OCI-LY1 (cell line): Measurements from ENCODE around the gene KLHL1.

ENCODE experiments used
- H2AFZ ChIP-seq: fragments of 200-600 bp; sonication (generic), shearing (Covaris generic); 2 replicates; pipeline ENCODE4 v1.6.0; 2014; ENCODE audit warnings: antibody characterized with exemption, mild to moderate bottlenecking, low read length
- H3F3A ChIP-seq: fragments of 200-600 bp; sonication (generic), shearing (Covaris generic); 2 replicates; pipeline ENCODE4 v1.6.0; 2014; ENCODE audit warnings: mild to moderate bottlenecking, antibody characterized with exemption, low read length, moderate library complexity; ENCODE audit not compliant: insufficient read depth
- H3K27ac ChIP-seq: fragments of 200-600 bp; sonication (generic); 2 replicates; pipeline ENCODE4 v1.5.1; 2014; ENCODE audit warnings: low read length, mixed run types, mild to moderate bottlenecking, low read depth; ENCODE audit not compliant: poor library complexity, severe bottlenecking
- H3K27me3 ChIP-seq: fragments of 200-600 bp; sonication (generic); 2 replicates; pipeline ENCODE4 v1.6.0; 2014; ENCODE audit warnings: antibody characterized with exemption, mild to moderate bottlenecking, low read length, moderate library complexity; ENCODE audit not compliant: insufficient read depth
- H3K36me3 ChIP-seq: fragments of 200-600 bp; sonication (generic); 2 replicates; pipeline ENCODE4 v1.6.1; 2014; ENCODE audit warnings: mild to moderate bottlenecking, antibody characterized with exemption, low read length, moderate library complexity, mixed read lengths; ENCODE audit not compliant: insufficient read depth
- H3K4me1 ChIP-seq: fragments of 200-600 bp; sonication (generic); 2 replicates; pipeline ENCODE4 v1.5.1; 2014; ENCODE audit warnings: mild to moderate bottlenecking, low read length, moderate library complexity; ENCODE audit not compliant: insufficient read depth, severe bottlenecking
- H3K4me2 ChIP-seq: fragments of 200-600 bp; sonication (generic), shearing (Covaris generic); 2 replicates; pipeline ENCODE4 v1.6.1; 2014; ENCODE audit warnings: low read length
- H3K4me3 ChIP-seq: fragments of 200-600 bp; sonication (generic); 2 replicates; pipeline ENCODE4 v1.5.1; 2014; ENCODE audit warnings: low read length, low read depth, mild to moderate bottlenecking, mixed read lengths; ENCODE audit not compliant: poor library complexity, severe bottlenecking
- H3K79me2 ChIP-seq: fragments of 200-600 bp; shearing (Covaris generic); 2 replicates; pipeline ENCODE4 v1.6.1; 2016; ENCODE audit warnings: mixed run types, low read length, mixed read lengths; ENCODE audit not compliant: insufficient read depth
- H3K9ac ChIP-seq: fragments of 200-600 bp; sonication (generic), shearing (Covaris generic); 2 replicates; pipeline ENCODE4 v1.6.1; 2014; ENCODE audit warnings: mild to moderate bottlenecking, low read length, mixed read lengths
- H3K9me2 ChIP-seq: fragments of 200-600 bp; sonication (generic), shearing (Covaris generic); 2 replicates; pipeline ENCODE4 v1.6.1; 2014; ENCODE audit warnings: low read depth, mild to moderate bottlenecking, low read length, mixed read lengths
- H3K9me3 ChIP-seq: fragments of 200-600 bp; shearing (Covaris generic); 2 replicates; pipeline ENCODE4 v1.6.1; 2014; ENCODE audit warnings: low read length, mixed read lengths
- H4K20me1 ChIP-seq: fragments of 200-600 bp; sonication (generic), shearing (Covaris generic); 2 replicates; pipeline ENCODE4 v1.6.0; 2016; ENCODE audit warnings: mild to moderate bottlenecking, low read length; ENCODE audit not compliant: insufficient read depth
- EZH2 ChIP-seq: fragments of 200-600 bp; sonication (generic), shearing (Covaris generic); IDR thresholded peaks from 2 replicates; pipeline ENCODE4 v1.8.0; 2017; ENCODE audit warnings: borderline replicate concordance, mixed run types, mild to moderate bottlenecking, antibody characterized with exemption, low read length, moderate library complexity, mixed read lengths
- TF ChIP-seq, protein P1 (sequence below): fragments of 200-600 bp; sonication (generic), shearing (Covaris generic); IDR thresholded peaks from 2 replicates; pipeline ENCODE4 v1.5.1; 2017; ENCODE audit warnings: mild to moderate bottlenecking, antibody characterized with exemption, low read length, moderate library complexity, mixed read lengths

KLHL1 gene

DNA sequence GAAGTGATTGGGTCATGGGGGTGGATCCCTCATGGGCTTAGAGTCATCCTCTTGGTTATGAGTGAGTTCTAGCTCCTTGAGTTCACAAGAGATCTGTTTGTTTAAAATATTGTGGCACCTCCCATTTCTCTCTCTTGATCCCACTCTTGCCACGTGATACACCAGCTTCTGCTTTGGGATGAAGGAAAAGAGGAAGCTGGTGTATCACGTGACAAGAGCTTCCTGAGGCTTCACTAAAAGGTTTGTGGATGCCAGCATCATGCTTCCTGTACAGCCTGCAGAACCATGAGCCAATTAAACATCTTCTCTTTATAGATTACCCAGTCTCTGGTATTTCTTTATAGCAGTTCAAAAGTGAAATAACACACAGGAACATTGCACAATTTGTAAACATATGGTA, 353.2 kb downstream of the KLHL1 start:
- no peak overlapping the region for H2AFZ ChIP-seq
- no peaks in the 10 kb centered on the region for H3K4me1 ChIP-seq
- H3K4me3 ChIP-seq: no peak overlapping the region
- H3K9me2 ChIP-seq: no peaks in the 10 kb centered on the region
- no peaks in the 10 kb centered on the region for H3K79me2 ChIP-seq
- no peak overlapping the region for H3K4me2 ChIP-seq
- H3K27me3 ChIP-seq: no peaks in the 10 kb centered on the region
- no peak overlapping the region for H3K27ac ChIP-seq
- H3K9ac ChIP-seq: no peak overlapping the region
- H3K9me3 ChIP-seq: no peaks in the 10 kb centered on the region
- no peaks in the 10 kb centered on the region for H4K20me1 ChIP-seq
- H3K36me3 ChIP-seq: no peaks in the 10 kb centered on the region
- TF ChIP-seq, protein P1, sequence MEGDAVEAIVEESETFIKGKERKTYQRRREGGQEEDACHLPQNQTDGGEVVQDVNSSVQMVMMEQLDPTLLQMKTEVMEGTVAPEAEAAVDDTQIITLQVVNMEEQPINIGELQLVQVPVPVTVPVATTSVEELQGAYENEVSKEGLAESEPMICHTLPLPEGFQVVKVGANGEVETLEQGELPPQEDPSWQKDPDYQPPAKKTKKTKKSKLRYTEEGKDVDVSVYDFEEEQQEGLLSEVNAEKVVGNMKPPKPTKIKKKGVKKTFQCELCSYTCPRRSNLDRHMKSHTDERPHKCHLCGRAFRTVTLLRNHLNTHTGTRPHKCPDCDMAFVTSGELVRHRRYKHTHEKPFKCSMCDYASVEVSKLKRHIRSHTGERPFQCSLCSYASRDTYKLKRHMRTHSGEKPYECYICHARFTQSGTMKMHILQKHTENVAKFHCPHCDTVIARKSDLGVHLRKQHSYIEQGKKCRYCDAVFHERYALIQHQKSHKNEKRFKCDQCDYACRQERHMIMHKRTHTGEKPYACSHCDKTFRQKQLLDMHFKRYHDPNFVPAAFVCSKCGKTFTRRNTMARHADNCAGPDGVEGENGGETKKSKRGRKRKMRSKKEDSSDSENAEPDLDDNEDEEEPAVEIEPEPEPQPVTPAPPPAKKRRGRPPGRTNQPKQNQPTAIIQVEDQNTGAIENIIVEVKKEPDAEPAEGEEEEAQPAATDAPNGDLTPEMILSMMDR: no peak
- TF ChIP-seq EZH2: no peak
- H3F3A ChIP-seq: no peaks in the 10 kb centered on the region

DNA sequence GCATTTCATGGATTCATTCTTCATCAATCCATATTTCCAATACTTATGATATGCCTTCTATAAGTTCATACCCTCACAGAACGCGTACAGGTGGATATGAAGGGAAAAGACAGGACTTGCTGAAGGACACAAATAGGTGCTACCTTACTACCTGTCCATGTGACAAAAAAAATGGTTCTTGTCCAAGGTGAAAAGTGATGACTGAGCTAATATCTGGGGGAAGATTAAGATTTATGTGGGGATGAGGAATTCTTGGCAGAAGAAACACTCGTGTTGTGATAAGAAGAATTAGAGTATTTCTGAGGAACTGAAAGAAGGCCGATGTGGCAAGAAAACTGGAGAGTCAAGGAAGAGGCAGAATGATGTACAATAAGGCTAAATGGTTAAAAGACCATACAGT, 357.0 kb downstream of the KLHL1 start:
- no peak overlapping the region for H3K9ac ChIP-seq
- H3K4me1 ChIP-seq: no peaks in the 10 kb centered on the region
- no peaks in the 10 kb centered on the region for H3K9me3 ChIP-seq
- no peak overlapping the region for H3K4me3 ChIP-seq
- H3F3A ChIP-seq: no peaks in the 10 kb centered on the region
- H3K27me3 ChIP-seq: no peaks in the 10 kb centered on the region
- H4K20me1 ChIP-seq: no peaks in the 10 kb centered on the region
- H3K9me2 ChIP-seq: no peaks in the 10 kb centered on the region
- no peaks in the 10 kb centered on the region for H3K79me2 ChIP-seq
- TF ChIP-seq EZH2: no peak
- no peaks in the 10 kb centered on the region for H3K36me3 ChIP-seq
- no peak overlapping the region for H2AFZ ChIP-seq
- H3K4me2 ChIP-seq: no peak overlapping the region
- no peak overlapping the region for H3K27ac ChIP-seq

DNA sequence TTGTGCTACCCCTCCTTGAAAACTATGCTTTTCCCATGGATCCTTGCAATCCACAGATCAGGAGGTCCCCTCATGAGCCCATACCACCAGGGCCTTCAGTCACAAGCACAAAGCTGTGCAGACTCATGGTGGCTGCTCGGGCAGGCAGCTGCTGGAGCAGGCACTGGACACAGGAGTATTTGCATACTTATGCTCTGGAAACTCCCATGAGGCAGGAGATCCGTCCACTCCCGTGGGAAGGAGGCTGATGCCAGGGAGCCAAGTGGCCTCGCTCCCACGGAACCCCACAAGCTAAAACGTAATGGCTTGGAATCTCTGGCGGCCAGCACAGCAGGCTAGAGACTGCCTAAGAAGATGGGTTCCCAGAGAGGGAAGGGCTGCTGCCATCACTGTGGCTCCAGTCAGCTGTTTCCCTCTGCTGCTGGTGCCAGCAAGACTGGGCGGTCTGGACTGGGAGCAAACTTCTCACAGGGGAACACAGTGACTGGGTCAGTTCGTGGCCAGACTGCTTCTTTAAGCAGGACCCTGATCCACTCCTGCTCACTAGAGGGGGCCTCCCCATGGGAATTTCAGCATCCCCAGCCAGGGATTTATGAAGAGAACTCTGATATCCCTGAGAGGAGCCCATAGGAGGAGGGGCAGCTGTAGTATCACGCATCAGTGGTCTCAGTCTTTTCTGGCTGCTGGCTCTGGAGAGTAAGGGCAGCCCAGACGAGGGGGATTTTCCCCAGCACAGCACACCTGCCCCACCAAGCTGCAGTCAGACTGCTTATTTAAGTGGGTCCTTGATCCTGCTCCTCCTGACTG, 370.9 kb downstream of the KLHL1 start:
- Histone ChIP-seq H3K36me3 (no peaks in the 10 kb centered on the region), H3F3A (no peaks in the 10 kb centered on the region), H4K20me1 (no peaks in the 10 kb centered on the region), H2AFZ (no peak overlapping the region), H3K27me3 (no peaks in the 10 kb centered on the region), H3K4me2 (no peak overlapping the region; the same call in 1 of the 2 replicates), H3K79me2 (no peaks in the 10 kb centered on the region), H3K9me3 (no peaks in the 10 kb centered on the region), H3K9ac (no peak overlapping the region), H3K27ac (no peak overlapping the region), H3K4me1 (peaks cover 24% of the 10 kb centered on the region), H3K4me3 (no peak overlapping the region), H3K9me2 (no peaks in the 10 kb centered on the region)
- TF ChIP-seq, protein P1: no peak

DNA sequence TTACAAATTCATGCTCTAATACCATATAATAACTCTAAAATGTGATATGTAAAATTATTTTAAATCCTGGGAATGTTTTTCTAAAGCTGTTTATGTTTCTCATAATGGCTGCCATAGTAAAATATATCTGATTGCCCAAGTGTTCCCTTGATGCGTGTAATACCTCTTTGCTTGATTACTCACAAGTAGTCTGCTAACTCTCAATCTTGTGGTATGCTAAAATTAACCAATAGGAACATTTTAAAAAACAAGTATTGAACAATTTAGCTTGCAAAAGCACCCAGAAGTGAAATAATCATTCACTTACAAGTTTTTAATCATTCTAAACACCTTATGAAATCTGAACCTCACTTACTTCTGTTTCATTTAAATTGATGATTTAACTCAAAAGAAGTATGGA, 386.6 kb downstream of the KLHL1 start:
- Histone ChIP-seq H3K4me1 (peaks cover 4% of the 10 kb centered on the region), H3K9me2 (no peaks in the 10 kb centered on the region), H3K36me3 (no peaks in the 10 kb centered on the region), H3K4me2 (no peak overlapping the region), H3K79me2 (no peaks in the 10 kb centered on the region), H3K9me3 (no peaks in the 10 kb centered on the region), H2AFZ (no peak overlapping the region), H4K20me1 (no peaks in the 10 kb centered on the region), H3K27me3 (no peaks in the 10 kb centered on the region), H3F3A (no peaks in the 10 kb centered on the region), H3K27ac (no peak overlapping the region), H3K4me3 (no peak overlapping the region), H3K9ac (no peak overlapping the region)
- TF ChIP-seq, protein P1: no peak
- no peak for TF ChIP-seq EZH2
